Posterior cingulate gyrus (tissue), 11 donors: ENCODE measurements around the gene MAST2.

Experiments used
- DNase-seq, 10 donors: peaks; one replicate each; pipeline versions ENCODE4 v3.0.0 to v3.0.0-alpha.2; 2020 to 2021; ENCODE audit warnings: mixed read lengths in 3 of 10
- intact Hi-C: fragments of 100-400 bp; cut with DNase I; formaldehyde crosslinking; loops from one replicate; pipeline ENCODE4 v1.15.1; 2023

The MAST2 gene

DNA sequence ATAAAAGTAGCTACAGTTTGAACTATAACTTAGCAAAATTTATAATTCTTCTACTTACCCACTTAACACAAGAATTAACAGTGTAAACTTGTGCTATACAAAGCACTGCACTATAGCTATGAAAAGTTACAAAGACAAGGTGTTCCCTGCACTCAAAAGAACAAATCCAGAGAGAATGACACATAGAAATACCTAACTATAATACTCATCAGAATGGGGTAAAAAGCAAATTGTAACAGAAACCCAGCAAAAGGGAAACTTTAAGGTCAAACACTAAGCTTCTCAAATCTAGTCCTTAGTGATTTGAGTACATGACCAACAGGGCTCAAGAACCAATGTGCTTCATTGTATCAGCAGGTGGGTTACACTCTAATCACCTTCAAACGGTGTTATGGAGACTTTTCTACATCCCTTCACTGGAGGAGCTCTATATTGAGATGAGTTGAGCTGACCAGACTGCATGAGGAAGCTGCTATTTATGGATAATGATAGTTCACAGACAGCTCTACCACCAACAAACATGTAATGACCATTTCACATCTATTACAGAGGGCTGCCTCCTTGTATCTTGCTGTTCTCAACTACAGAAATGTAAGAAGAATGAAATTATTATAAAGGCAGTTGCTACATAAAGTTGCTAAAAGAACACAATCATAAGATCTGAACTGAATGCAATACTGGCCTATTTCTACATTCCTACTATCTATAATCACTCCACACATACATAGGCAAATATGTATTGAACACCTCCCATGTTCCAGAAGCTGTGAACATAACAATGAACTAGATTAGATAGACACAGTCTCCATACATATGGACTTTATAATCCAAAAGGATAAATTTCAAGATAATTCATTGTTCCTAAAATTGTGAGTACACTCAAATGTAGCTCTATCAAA, 281.4 kb downstream of the MAST2 start:
- intact Hi-C loops, result no loop called here
- no peak for DNase-seq
